ENCODE results near the gene ZNF544.
A peak's percentile ranks its signal among the peaks of the same experiment; 100 is the strongest.

The ZNF544 gene

GRCh38 chr19:58228585-58229254 lies at the start of gene ZNF544:
Gene ZNF544, plus strand, starts transcription at chr19:58228914. Its CDS starts 15,110 bp downstream, at chr19:58244024.
- DNase-seq = peak; percentile 29

- no peak for DNase-seq
Observed at GRCh38 chr19:58181902-58182576, 46.7 kb upstream of the ZNF544 start.

GRCh38 chr19:58182577-58182988 lies 46.1 kb upstream of the ZNF544 start:
- DNase-seq = no peak

GRCh38 chr19:58182989-58183816 lies 45.5 kb upstream of the ZNF544 start, which contains the start of gene ZNF274:
Gene ZNF274, plus strand, starts transcription at chr19:58183061. Its CDS starts 905 bp downstream, at chr19:58183966.
- DNase-seq = peak; percentile 77

- no peak for DNase-seq
Observed at GRCh38 chr19:58183817-58184215, 44.9 kb upstream of the ZNF544 start.

DNA sequence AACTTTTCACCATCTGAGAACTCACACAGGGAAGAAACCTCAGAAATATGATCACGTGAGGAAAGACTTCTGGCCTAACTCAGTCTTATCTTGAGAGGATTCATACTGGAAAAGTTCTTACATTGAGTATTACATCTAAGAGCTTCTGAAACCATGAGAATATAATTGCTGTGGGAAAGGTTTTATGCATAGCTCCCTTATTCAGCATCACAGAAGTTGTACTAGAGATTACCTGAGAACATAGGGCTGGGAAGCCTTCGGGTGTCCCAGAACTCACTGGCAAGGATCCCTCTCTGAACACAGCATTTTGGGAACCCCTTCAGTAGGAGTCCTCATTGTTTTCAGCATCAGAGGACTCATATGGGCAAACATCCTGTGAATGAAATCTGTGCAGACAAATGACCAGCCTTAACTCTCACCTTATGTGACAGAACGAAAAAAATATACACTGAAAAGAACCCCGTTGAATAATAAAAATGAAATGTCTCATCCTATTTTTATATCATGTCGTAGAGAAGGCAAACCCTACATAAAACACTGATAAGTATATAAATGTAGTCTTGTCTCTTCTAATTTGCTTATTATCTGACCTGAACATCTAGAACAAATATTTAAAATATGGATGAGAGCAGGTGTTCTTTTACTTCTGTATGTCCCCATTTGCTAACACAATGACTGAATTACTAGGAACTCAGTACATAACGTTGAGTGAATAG lies 31.7 kb upstream of the ZNF544 start:
- peak; percentile 41 for DNase-seq

- DNase-seq = no peak
Observed at GRCh38 chr19:58203814-58204475, 24.8 kb upstream of the ZNF544 start.

- DNase-seq = no peak
Observed at GRCh38 chr19:58204566-58204965, 24.1 kb upstream of the ZNF544 start.

DNA sequence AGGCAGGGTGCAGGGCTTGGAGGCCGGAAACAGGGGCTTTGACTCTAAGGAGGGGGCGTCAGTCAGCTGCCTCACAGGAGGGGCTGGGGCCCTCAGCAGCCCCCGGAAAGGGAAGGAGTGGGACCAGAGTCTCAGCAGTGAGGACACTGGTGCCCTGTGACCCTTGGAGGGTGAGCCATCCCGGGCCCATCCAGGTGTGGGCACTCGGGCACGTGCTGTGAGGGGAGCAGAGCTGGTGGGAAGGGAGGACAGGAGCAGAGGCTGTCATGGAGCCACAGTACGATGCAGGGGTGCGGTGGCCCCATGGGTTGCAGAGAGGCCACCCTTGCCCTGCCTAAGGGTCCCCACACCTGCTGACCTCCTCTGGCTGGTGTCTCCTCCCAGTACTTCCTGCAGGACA lies 19.1 kb upstream of the ZNF544 start:
- DNase-seq = no peak

GRCh38 chr19:58212336-58213074 lies 16.2 kb upstream of the ZNF544 start:
- DNase-seq = no peak

GRCh38 chr19:58213075-58213369 lies 15.7 kb upstream of the ZNF544 start:
- no peak for DNase-seq

- DNase-seq = no peak
Observed at GRCh38 chr19:58217069-58217481, 11.6 kb upstream of the ZNF544 start.

GRCh38 chr19:58217607-58218391 lies 10.9 kb upstream of the ZNF544 start:
- DNase-seq = no peak

DNA sequence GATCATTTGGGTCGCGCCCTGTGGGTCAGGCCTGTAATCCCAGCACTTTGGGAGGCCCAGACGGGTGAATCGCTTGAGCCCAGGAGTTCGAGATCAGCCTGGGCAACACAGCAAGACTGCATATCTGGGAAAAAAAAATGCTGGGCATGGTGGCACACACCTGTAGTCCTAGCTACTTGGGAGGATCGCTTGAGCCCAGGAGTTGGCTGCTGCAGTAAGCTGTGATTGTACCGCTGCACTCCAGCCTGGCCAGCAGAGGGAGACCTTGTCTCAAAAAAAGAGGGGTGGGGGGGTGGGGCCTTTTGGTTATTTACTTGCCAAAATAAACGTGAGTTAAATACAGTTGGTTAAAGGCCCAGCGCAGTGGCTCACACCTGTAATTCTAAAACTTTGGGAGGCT lies 9.8 kb upstream of the ZNF544 start:
- peak; percentile 18 for DNase-seq

DNA sequence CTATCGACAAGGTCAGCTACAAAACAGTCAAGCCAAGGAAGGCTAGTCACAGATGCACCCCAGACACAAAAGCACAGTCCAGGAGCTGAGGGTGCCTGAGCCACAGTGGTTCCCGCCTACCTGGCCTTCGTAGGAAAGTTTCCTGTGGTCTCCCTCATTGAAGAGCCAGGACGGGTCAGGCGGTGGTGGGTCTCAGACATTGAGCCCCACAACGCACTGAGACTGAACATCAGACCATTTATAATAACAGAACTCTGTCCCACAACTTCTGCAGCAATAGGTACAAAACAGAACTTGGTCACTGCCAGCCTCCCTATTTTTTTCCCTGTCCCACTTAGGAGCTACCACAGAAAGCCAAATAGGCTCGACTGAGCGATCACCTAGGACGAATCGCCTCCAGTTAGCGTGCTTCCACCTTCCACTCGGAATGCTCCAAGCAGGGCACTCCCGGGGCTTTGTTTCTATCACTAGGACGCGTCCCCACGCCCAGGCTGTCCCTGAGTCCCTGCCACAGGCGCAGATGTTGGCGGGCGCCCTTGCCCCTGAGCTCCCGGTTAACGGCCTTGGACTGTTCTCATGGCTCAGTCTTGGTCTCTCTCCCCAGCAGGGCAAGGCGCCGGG lies 640 bp upstream of the ZNF544 start:
- no peak for DNase-seq

GRCh38 chr19:58229255-58229639 lies 533 bp downstream of the ZNF544 start:
- peak; percentile 10 for DNase-seq

GRCh38 chr19:58237324-58237723 lies 8.6 kb downstream of the ZNF544 start:
- DNase-seq = no peak

GRCh38 chr19:58243351-58243750 lies 14.6 kb downstream of the ZNF544 start:
- DNase-seq = no peak

DNA sequence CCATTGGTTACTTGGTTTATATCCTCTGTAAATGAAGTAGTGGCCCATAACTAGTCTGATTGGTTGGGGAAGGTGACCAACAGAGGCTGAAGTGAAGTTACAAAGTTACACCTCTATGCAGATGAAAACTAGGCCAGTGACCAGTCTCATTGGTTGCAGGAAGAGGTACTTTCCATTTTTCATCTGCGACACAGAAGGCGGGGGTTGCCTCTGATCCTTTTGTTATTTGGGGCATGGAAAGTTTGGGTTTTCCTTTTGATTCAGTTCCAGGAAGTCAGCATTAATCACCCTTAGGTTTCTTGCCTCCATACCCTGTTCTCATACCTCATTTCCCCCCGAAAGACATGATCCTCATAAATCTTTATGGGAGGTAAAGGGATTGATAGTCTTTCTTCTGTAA lies 20.2 kb downstream of the ZNF544 start:
- no peak for DNase-seq

- DNase-seq = no peak
Observed at GRCh38 chr19:58252102-58252685, 23.5 kb downstream of the ZNF544 start.

All from DMS 273 treated with DMSO at 0.1 percent for 48 hours (cell line).